GM20000 (cell line): Measurements from ENCODE around the gene SLC22A12.

Experiments used
- DNase-seq: peaks from one replicate; pipeline ENCODE4 v3.0.0; 2012; ENCODE audit warnings: low spot score
- CTCF ChIP-seq: IDR thresholded peaks from 2 replicates; pipeline ENCODE4 v1.5.1; 2012; ENCODE audit warnings: mild to moderate bottlenecking, control low read depth; ENCODE audit errors: extremely low read depth, missing control alignments

SLC22A12 gene

GRCh38 chr11:64549969-64550368 lies 41.1 kb upstream of the SLC22A12 start:
- no peak for DNase-seq
- no peak for TF ChIP-seq CTCF

- peak; percentile 93 for TF ChIP-seq CTCF
- DNase-seq = peak; percentile 77
These were observed 37.3 kb upstream of the SLC22A12 start for GRCh38 chr11:64553554-64554201.

GRCh38 chr11:64556044-64556720 lies 34.8 kb upstream of the SLC22A12 start:
- TF ChIP-seq CTCF = no peak

GRCh38 chr11:64556721-64557250 lies 34.2 kb upstream of the SLC22A12 start:
- DNase-seq = no peak
- no peak for TF ChIP-seq CTCF

More at GRCh38 chr11:64556044-64556720, 34.8 kb upstream of the SLC22A12 start:
- DNase-seq = no peak

GRCh38 chr11:64558065-64558745 lies 32.8 kb upstream of the SLC22A12 start:
- DNase-seq = no peak
- no peak for TF ChIP-seq CTCF

- no peak for TF ChIP-seq CTCF
- no peak for DNase-seq
These were observed 32.2 kb upstream of the SLC22A12 start for GRCh38 chr11:64558869-64559268.
